ENCODE data around the gene CACFD1. TPM values are rescaled to one million over a fixed set of nuclear protein-coding genes. Genes with fewer than 3 reads are reported as not detected.

Gene CACFD1
- polyA plus RNA-seq, 2 donors, result 7.0 to 7.9 TPM

GRCh38 chr9:133505901-133506652 lies 46.3 kb downstream of the CACFD1 start:
- 62 to 73% methylated on average over 22 to 23 of the region's 23 CpGs for WGBS, 2 donors
- no peaks in the 10 kb centered on the region for H3K9me3 ChIP-seq (ENCODE audit: control insufficient read depth in 2 of 2, insufficient read depth in 1 of 2, low read depth in 1 of 2, low read length in 1 of 2)
- no peak overlapping the region for H3K4me3 ChIP-seq (ENCODE audit: low read depth in 1 of 2, low read length in 2 of 2)
- H3K27ac ChIP-seq (ENCODE audit: low read depth in 2 of 2, low read length in 1 of 2), result peak overlapping the region in 1 of 2 donors; percentile 8
- no peaks in the 10 kb centered on the region for H3K27me3 ChIP-seq (ENCODE audit: control insufficient read depth in 1 of 2, insufficient read depth in 2 of 2, low read length in 2 of 2)
- peaks cover 0 to 12% of the 10 kb centered on the region in 2 donors for H3K4me1 ChIP-seq (ENCODE audit: control insufficient read depth in 2 of 2, insufficient read depth in 2 of 2, low read length in 1 of 2)
- no peaks in the 10 kb centered on the region for H3K36me3 ChIP-seq (ENCODE audit: control insufficient read depth in 2 of 2, insufficient read depth in 2 of 2, low read length in 1 of 2)

GRCh38 chr9:133506653-133507038 lies 46.9 kb downstream of the CACFD1 start:
- Histone ChIP-seq H3K27me3 (ENCODE audit: control insufficient read depth in 1 of 2, insufficient read depth in 2 of 2, low read length in 2 of 2) (no peaks in the 10 kb centered on the region), H3K9me3 (ENCODE audit: control insufficient read depth in 2 of 2, insufficient read depth in 1 of 2, low read depth in 1 of 2, low read length in 1 of 2) (no peaks in the 10 kb centered on the region), H3K4me3 (ENCODE audit: low read depth in 1 of 2, low read length in 2 of 2) (no peak overlapping the region), H3K4me1 (ENCODE audit: control insufficient read depth in 2 of 2, insufficient read depth in 2 of 2, low read length in 1 of 2) (peaks cover 0 to 12% of the 10 kb centered on the region in 2 donors), H3K36me3 (ENCODE audit: control insufficient read depth in 2 of 2, insufficient read depth in 2 of 2, low read length in 1 of 2) (no peaks in the 10 kb centered on the region), H3K27ac (ENCODE audit: low read depth in 2 of 2, low read length in 1 of 2) (no peak overlapping the region)
- 37 to 50% methylated on average over 18 of the region's 18 CpGs for WGBS, 2 donors

GRCh38 chr9:133507246-133507965 lies 47.6 kb downstream of the CACFD1 start:
- Histone ChIP-seq H3K4me3 (ENCODE audit: low read depth in 1 of 2, low read length in 2 of 2) (no peak overlapping the region), H3K27me3 (ENCODE audit: control insufficient read depth in 1 of 2, insufficient read depth in 2 of 2, low read length in 2 of 2) (no peaks in the 10 kb centered on the region), H3K27ac (ENCODE audit: low read depth in 2 of 2, low read length in 1 of 2) (no peak overlapping the region), H3K4me1 (ENCODE audit: control insufficient read depth in 2 of 2, insufficient read depth in 2 of 2, low read length in 1 of 2) (peaks cover 0 to 14% of the 10 kb centered on the region in 2 donors), H3K36me3 (ENCODE audit: control insufficient read depth in 2 of 2, insufficient read depth in 2 of 2, low read length in 1 of 2) (no peaks in the 10 kb centered on the region), H3K9me3 (ENCODE audit: control insufficient read depth in 2 of 2, insufficient read depth in 1 of 2, low read depth in 1 of 2, low read length in 1 of 2) (no peaks in the 10 kb centered on the region)
- WGBS, 2 donors, result 88 to 92% methylated on average over 24 of the region's 24 CpGs

- Histone ChIP-seq H3K27me3 (ENCODE audit: control insufficient read depth in 1 of 2, insufficient read depth in 2 of 2, low read length in 2 of 2) (no peaks in the 10 kb centered on the region), H3K36me3 (ENCODE audit: control insufficient read depth in 2 of 2, insufficient read depth in 2 of 2, low read length in 1 of 2) (no peaks in the 10 kb centered on the region), H3K9me3 (ENCODE audit: control insufficient read depth in 2 of 2, insufficient read depth in 1 of 2, low read depth in 1 of 2, low read length in 1 of 2) (no peaks in the 10 kb centered on the region), H3K4me3 (ENCODE audit: low read depth in 1 of 2, low read length in 2 of 2) (no peak overlapping the region), H3K27ac (ENCODE audit: low read depth in 2 of 2, low read length in 1 of 2) (no peak overlapping the region), H3K4me1 (ENCODE audit: control insufficient read depth in 2 of 2, insufficient read depth in 2 of 2, low read length in 1 of 2) (peaks cover 0 to 14% of the 10 kb centered on the region in 2 donors)
- 88 to 89% methylated on average over 8 of the region's 8 CpGs for WGBS, 2 donors
Measured at GRCh38 chr9:133508046-133508445, 48.3 kb downstream of the CACFD1 start.

- Histone ChIP-seq H3K9me3 (ENCODE audit: control insufficient read depth in 2 of 2, insufficient read depth in 1 of 2, low read depth in 1 of 2, low read length in 1 of 2) (no peaks in the 10 kb centered on the region), H3K4me3 (ENCODE audit: low read depth in 1 of 2, low read length in 2 of 2) (no peak overlapping the region), H3K27ac (ENCODE audit: low read depth in 2 of 2, low read length in 1 of 2) (no peak overlapping the region), H3K4me1 (ENCODE audit: control insufficient read depth in 2 of 2, insufficient read depth in 2 of 2, low read length in 1 of 2) (peaks cover 0 to 15% of the 10 kb centered on the region in 2 donors), H3K36me3 (ENCODE audit: control insufficient read depth in 2 of 2, insufficient read depth in 2 of 2, low read length in 1 of 2) (no peaks in the 10 kb centered on the region), H3K27me3 (ENCODE audit: control insufficient read depth in 1 of 2, insufficient read depth in 2 of 2, low read length in 2 of 2) (no peaks in the 10 kb centered on the region)
- 5 to 9% methylated on average over 26 of the region's 26 CpGs for WGBS, 2 donors
Measured at GRCh38 chr9:133509179-133510083, 49.7 kb downstream of the CACFD1 start.

- WGBS, 2 donors, result 91 to 93% methylated on average over 27 of the region's 27 CpGs
- no peaks in the 10 kb centered on the region for H3K9me3 ChIP-seq (ENCODE audit: control insufficient read depth in 2 of 2, insufficient read depth in 1 of 2, low read depth in 1 of 2, low read length in 1 of 2)
- no peak overlapping the region for H3K27ac ChIP-seq (ENCODE audit: low read depth in 2 of 2, low read length in 1 of 2)
- H3K4me1 ChIP-seq (ENCODE audit: control insufficient read depth in 2 of 2, insufficient read depth in 2 of 2, low read length in 1 of 2), result peaks cover 0 to 14% of the 10 kb centered on the region in 2 donors
- no peaks in the 10 kb centered on the region for H3K27me3 ChIP-seq (ENCODE audit: control insufficient read depth in 1 of 2, insufficient read depth in 2 of 2, low read length in 2 of 2)
- H3K4me3 ChIP-seq (ENCODE audit: low read depth in 1 of 2, low read length in 2 of 2), result no peak overlapping the region
- no peaks in the 10 kb centered on the region for H3K36me3 ChIP-seq (ENCODE audit: control insufficient read depth in 2 of 2, insufficient read depth in 2 of 2, low read length in 1 of 2)
Measured at GRCh38 chr9:133510926-133511505, 51.2 kb downstream of the CACFD1 start.

GRCh38 chr9:133511607-133512006 lies 51.8 kb downstream of the CACFD1 start:
- no peak overlapping the region for H3K4me3 ChIP-seq (ENCODE audit: low read depth in 1 of 2, low read length in 2 of 2)
- H3K9me3 ChIP-seq (ENCODE audit: control insufficient read depth in 2 of 2, insufficient read depth in 1 of 2, low read depth in 1 of 2, low read length in 1 of 2), result no peaks in the 10 kb centered on the region
- WGBS, 2 donors, result 87% methylated on average over 10 of the region's 10 CpGs
- H3K36me3 ChIP-seq (ENCODE audit: control insufficient read depth in 2 of 2, insufficient read depth in 2 of 2, low read length in 1 of 2), result no peaks in the 10 kb centered on the region
- H3K4me1 ChIP-seq (ENCODE audit: control insufficient read depth in 2 of 2, insufficient read depth in 2 of 2, low read length in 1 of 2), result peaks cover 0 to 13% of the 10 kb centered on the region in 2 donors
- H3K27me3 ChIP-seq (ENCODE audit: control insufficient read depth in 1 of 2, insufficient read depth in 2 of 2, low read length in 2 of 2), result no peaks in the 10 kb centered on the region
- no peak overlapping the region for H3K27ac ChIP-seq (ENCODE audit: low read depth in 2 of 2, low read length in 1 of 2)

GRCh38 chr9:133512253-133513213 lies 52.8 kb downstream of the CACFD1 start:
- Histone ChIP-seq H3K9me3 (ENCODE audit: control insufficient read depth in 2 of 2, insufficient read depth in 1 of 2, low read depth in 1 of 2, low read length in 1 of 2) (no peaks in the 10 kb centered on the region), H3K27me3 (ENCODE audit: control insufficient read depth in 1 of 2, insufficient read depth in 2 of 2, low read length in 2 of 2) (no peaks in the 10 kb centered on the region), H3K4me1 (ENCODE audit: control insufficient read depth in 2 of 2, insufficient read depth in 2 of 2, low read length in 1 of 2) (peaks cover 0 to 13% of the 10 kb centered on the region in 2 donors), H3K36me3 (ENCODE audit: control insufficient read depth in 2 of 2, insufficient read depth in 2 of 2, low read length in 1 of 2) (no peaks in the 10 kb centered on the region), H3K4me3 (ENCODE audit: low read depth in 1 of 2, low read length in 2 of 2) (no peak overlapping the region), H3K27ac (ENCODE audit: low read depth in 2 of 2, low read length in 1 of 2) (no peak overlapping the region)
- 87% methylated on average over 19 of the region's 19 CpGs for WGBS, 2 donors

Measured in esophagus (tissue), 2 donors.